SKM-1 treated with dmso at 0.1 percent for 144 hours (cell line): ENCODE data around the gene ARL4A.

Experiments
- DNase-seq: peaks from one replicate; lab custom pipeline; 2025; ENCODE audit not compliant: unreplicated experiment; lab: John Stamatoyannopoulos, UW

Gene ARL4A

DNA sequence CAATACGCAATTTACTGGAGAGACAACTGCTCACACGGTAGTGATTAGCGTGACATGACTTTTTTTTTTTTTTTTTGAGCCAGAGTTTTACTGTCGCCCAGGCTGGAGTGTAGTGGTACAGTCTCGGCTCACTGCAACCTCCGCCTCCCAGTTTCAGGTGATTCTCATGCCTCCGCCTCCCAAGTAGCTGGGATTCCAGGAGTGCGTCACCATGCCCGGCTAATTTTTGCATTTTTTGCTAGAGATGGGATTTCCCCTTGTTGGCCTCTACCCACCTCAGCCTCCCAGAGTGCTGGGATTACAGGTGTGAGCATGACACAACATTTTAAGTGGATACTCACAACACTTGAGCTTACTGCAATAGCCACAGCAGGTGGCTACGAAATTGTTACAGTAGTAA, 11.9 kb downstream of the ARL4A start:
- DNase-seq, result no peak

DNA sequence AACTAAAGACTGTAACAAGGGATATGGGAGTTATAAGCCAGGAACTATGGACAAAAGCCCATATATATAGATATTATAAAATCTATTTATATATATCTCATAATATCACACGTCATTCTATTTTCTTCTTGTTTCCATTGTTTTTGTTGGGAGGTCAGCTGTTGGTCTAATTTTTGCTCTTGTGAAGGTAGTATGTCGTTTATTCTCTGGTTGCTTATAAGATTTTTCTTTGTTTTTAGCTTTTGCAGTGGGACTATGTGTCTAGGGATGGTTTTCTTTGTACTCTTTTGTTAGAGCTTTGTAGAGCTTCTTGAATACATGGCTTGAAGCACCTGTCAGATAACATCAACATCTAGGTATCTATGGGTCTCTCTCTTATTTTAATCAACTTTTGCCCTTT, 14.0 kb downstream of the ARL4A start:
- no peak for DNase-seq

DNA sequence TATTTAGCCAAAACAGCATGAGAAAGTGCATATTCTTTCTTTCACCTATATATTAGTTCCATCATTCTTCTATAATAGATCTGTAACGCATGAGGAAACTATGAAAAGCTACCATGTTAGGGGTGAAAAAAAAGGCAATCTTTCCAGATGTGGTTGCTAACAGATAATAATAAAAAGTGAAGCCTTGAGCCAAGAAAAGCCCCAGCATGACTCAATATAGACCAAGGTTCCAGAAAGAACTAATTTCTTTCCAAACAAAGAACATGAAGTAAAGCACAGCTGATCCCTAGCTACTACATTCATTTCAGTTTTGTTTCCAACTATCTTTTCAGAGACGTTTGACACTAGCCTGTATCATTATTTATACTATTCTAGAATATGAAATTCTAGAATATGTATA, 16.4 kb downstream of the ARL4A start:
- no peak for DNase-seq

DNA sequence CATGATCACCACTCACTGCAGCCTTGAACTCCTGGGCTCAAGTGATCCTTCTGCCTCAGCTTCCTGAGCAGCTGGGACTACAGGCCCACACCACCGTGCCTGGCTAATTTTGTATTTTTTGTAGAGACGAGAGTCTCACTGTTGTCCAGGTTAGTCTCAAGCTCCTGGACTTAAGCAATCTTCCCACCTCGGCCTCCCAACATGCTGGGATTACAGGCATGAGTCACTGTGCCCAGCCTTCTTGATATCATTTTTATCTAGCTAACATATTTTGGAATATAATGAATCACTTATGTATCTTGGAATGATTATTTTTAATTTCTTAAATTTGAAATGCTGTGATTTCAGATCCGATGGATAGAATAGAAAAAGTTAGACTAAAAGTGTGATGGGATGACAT, 18.4 kb downstream of the ARL4A start:
- DNase-seq, result no peak

DNA sequence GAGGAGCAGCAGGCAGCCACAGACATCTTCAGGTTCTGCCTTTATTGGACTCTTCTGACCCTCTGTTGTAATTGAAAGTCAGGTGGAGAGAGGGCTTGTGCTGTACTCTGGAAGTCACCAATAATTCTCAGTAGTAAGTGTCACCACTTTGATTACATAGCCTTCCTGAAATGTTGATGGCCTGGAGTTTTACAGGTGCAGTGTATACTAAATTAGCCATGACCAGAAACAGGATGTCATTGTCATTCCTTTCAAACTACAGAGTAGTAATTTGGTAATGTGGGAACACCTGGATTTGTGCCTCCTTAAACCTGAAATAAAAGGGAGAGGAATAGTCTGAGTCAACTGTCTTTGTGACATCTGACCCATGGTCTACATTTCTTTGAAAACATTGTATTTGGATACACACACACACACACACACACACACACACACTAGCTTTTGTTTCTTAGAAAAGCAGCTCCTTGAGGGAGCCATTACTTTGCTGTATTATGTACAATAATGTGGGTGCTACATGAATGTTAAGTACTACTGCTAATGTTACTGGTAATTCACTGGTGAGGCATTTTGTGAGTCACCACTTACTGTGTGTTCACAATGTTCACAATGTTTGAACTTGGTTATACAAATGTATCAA, 19.6 kb downstream of the ARL4A start:
- DNase-seq, result no peak

DNA sequence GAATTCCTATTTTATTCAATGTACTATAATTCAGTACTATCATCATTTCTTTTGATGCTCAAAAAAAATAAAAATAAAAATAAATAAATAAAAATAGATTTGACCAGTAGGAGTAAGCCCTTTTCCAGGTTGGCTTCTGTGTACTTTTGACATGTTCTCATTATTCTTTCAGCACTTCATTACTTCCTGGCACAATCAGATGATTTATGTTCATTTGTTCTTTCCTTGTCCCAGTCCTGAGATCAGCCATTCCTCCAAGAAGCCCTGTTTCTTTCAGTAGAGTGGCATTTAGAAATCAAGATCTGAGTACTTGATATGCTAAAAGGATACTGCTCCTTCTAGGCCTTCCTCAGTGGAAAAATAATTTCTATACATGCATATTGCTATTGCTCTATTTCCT, 20.9 kb downstream of the ARL4A start:
- DNase-seq, result no peak

DNA sequence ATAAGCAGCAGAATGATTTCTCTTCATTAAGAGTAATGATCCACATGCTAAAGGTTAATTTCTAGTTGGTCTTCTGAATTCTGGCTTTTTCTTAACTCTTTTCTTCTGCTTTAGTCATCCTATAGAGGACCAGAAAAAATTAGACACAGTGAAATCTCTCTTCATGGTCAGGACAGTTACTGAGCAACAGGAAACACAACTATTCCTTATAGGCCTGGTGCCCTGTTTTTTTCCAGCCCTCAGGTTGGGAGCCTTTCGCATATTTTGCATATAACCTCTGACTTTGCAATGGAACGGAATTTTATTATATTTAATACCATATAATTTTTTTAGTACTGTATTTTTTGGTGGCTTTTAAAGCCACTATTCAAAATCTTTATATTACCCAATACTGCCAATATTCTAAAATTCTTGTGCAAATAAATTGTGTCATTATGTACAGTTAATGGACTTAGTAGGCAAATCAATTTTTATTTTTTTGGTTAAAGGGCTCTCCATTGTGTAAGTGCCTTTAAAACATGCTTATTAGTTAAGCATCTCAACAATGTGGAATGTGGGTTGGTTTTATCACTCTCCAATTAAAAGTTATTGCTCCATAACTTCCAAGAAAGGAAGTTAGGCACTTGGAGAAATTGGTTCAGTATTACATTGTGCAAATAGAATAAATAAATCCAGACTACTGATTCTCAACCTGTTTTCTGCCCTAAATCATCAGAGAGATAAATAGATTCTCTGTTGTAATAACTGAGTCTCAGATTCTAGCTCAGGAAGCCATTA, 22.5 kb downstream of the ARL4A start:
- DNase-seq, result no peak

DNA sequence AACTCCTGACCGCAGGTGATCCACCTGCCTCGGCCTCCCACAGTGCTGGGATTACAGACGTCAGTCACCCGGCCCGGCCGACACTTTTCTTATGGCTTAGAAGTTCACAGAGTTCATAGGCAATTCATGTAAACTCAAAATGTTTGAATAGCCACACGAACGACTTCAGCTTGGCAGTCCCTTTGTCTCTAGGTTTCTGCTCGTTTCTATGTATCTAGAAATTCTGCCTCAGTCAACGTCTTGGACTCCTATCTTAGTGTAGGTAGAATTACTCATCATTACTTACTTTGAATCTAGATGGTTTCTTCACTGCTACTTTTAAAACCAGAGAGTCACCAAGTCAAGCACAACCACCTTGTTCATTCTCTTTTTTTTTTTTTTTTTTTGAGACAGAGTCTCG, 23.7 kb downstream of the ARL4A start:
- DNase-seq, result no peak

DNA sequence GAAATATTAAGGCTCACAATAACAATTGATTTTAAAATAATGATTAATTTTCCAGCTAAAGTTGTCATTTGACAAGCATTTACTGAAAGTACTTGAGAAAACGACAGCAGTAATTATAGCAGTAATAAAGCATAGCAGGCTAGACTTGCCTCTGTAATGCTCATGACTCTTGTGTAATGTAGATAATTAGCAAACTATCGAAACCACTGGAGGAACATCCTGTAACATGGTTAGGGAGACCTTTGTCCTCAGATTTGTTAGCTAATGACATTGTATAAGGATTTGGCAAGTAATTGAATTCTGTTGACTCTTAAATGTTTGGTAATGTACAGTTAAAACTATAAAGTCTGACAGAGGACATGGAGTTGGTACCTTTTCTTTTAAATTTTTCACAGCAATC, 24.8 kb downstream of the ARL4A start:
- DNase-seq, result peak; percentile 37

DNA sequence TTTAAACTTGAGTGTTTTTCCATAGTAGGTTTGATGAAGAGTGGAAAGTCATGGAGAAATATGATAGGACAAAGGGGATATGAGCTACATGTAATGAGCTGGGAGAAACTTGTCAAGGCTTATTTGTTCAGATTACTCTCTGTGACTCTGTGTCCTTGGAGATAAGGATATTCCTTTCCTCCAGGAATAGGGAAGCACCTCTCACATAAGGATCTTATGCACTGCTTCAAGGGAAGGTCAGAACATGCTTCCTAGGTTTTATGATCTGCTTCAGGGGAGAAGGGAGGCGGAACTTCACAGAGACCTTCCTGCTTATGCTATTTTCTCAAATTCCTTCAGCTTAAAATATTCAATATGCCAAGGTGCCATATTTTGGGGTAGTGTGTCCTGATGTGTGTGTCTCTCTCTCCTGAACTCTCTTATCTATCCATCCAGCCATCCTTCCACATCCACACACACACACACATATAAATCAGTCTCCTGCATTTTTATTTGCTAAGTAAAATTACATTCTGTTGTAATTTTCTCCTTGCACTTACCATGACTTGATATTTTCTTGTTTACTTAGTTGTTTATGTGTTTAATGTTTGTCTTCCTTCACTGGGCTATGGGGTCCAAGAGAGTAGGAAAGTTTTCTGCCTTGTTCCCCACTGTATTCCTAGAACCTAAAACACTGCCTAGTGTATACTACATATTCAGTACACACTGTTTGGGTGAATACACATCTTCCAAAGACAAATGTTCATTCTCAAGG, 26.4 kb downstream of the ARL4A start:
- no peak for DNase-seq

DNA sequence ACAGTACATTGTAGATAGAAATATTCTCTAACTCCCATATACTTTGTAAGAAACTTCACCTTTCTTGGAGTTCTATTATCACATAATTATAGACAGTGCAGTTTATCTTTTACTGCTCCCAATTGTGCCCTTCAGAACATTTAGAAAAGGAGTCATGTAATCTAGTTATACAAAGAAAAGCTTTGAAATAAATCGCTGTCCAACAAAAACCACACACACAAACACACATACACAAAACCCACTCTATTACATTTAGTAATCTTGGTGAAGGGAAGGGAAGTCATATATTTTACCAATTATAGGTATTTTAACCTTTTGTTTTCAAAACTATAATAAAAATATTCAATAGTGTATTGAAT, 26.9 kb downstream of the ARL4A start:
- DNase-seq, result no peak

DNA sequence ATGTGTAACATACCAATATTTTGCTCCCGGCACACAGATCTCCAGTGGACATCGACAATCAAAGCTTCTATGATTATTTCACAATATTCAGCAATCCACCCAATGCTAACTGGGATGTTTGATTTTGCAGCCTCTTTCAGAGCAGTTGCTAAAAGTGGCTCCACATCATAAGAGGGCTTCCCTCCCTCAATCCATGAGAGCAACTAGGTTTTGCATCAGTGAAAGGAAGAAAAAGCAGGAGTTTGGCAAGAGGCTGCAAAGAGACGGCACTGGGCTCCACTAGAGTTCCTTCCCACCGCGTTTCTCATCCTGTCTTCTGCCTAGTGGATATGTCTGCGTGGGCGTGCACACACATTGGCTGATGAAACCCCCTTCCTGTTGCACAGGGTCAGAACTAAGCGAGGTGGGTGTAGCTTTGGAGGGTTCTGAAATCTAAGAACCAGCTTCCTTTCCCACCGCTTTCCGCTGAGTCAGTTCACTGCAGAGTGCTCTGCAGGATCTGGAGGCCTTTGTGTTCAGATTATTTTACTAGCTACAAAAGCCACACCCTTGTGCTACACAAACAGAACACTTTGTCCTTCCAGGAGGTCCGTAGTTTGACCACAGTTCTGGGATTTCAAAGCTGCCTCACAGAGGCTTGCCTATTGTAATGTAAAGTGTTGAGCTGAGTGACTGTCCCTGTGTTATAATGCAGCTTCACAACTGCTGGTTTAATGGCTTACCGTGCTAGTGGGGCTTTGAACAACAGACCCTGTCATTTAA, 28.1 kb downstream of the ARL4A start:
- no peak for DNase-seq

DNA sequence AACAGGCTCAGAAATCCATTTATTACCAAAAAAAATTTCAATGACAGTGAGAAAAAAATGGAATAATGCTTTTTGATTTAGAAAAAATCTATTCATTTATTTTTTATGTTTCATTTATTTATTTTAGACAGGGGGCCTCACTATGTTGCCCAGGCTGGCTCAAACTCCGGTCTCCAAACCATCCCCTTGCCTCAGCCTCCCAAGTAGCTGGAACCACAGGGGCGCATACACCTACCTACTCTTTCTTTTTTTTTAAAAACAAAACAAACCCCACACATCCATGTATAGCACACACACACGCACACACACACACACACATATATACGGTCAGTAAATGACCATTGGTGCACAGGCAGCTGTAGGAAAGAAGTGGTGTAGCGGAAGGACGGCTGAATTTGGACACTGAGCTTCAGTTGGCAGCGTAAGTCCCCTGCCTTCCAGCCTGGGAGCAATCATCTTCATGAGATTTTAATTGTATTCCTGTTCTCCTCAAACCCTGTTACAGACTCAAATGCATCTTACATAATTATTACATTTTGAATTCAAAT, 28.8 kb downstream of the ARL4A start:
- DNase-seq, result no peak

DNA sequence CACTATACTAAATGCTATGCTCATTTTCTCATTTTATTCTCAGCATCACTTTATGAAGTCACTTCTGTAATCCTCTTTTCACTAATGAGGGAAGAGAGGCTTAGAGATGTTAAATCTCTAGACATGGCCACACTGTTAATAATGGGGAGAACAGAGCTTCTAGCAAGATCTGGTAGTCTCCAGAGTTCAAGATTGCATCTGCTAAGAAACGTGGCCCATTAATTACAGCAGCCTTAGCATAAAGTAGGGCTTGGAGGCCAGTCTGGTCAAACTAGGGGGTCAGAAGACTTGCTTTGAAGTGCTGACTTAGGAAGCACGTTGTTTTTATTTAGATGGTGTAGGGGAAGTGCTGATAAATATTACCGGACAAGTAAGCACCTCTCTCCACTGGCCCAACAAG, 29.3 kb downstream of the ARL4A start:
- no peak for DNase-seq

DNA sequence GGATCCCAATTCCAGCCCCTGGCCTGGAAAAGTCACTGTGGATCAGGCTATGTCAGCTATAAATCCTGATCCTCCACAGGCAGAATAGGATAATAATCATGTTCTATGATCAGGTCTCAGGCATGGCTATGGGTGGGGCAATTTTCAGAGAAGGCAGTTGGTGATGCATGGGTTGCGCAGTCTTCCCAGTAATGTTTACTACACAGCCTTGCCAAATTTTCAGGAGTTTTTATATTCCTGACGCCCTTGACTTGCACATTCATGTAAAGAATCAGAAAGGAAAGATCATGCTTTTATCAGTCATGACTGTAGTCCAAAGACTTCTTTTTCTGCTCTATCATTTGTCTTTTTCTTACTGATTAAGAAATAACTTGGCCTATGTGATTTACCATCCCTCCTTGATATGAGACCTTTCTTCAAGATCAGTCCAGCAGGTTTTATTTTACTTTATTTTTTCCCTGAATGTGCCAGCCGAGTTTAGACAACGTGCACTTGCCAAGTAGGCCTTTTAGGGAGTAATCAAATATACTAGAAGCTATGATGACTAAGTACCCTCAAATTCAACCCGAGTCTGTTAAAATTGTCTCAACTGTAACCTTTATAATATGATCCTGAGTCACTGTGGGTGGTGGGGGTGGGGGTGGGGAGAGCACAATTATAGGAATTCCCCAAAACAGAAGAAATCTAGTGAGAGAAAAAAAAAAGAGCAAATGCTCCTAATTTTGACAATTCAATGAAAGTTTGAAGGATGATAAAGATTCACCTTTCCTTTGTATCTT, 31.9 kb downstream of the ARL4A start:
- DNase-seq, result no peak

DNA sequence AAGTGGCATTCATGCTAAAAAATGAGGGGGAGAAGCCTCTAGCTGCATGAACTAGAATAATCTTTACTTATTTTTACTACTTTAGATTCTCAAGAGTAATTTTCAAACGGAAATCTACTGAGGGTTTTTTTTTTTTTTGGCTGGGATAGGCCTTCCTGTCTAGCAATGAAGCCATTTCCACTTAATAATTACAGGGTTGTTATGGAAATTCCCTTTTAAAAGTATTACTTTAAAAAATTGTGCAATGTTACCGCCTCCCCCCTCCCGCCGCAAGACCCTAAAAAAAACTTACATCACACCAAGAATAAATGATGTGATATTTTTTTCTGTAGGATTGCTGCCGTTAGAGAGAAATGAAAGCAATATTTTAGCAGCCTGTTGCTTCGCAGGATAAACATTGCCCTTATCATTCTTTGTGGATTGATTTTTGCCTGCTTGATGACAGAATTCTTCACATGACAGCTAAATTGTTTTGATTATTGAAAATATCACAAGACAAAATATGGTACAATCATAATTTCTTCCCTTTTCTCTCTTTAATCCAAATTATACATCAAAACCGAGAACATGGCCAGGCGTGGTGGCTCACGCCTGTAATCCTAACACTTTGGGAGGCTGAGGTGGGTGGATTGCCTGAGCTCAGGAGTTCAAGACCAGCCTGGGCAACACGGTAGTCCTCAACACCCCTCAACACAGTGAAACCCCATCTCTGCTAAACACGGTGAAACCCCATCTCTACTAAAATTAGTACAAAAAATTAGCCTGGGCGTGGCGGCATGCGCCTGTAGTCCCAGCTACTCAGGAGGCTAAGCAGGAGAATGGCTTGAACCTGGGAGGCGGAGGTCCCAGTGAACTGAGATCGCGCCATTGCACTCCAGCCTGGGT, 32.8 kb downstream of the ARL4A start:
- DNase-seq, result no peak

DNA sequence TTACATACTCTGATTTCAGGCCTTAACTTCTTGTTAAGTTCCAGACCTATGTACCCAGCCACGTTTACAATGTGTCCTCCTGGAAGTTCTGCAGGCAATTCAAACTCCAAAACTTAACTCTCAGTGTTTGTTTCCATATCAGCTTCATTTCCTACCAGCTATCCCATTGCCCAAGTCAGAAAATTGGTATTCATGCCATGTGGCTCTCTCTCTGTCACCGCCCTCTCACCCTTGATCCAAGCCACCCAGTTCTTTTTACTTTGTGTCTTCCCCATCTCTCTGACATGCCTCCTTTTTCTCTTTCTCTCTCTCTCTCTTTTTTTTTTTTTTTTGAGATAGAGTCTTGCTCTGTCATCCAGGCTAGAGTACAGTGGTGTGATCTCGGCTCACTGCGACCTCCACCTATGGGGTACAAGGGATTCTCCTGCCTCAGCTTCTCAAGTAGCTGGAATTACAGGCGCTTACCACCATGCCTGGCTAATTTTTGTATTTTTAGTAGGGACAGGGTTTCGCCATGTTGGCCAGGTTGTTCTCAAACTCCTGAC, 33.9 kb downstream of the ARL4A start:
- no peak for DNase-seq

DNA sequence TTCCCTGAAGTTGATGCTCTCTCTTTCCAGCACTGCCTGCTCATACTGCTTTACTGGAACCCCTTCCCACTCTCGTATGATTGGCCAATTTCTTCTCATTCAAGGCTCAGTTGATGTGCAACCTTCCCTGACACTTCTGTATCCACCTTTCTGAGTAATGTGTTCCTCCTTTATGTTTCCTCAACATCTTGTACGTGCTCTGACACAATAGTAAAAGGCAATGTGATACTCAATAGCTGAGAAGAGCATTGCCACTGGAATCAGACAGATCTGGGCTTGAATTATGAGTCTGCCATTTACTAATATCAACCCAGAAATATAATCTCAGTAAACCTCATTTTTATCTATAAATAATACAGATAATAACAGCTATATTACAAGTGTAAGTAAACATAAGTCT, 34.7 kb downstream of the ARL4A start:
- DNase-seq, result no peak
